Measurements from ENCODE around the gene TMEM121.
"Not testable (repeated sequence)": the region's sequence is repeated elsewhere in the genome, so short reads cannot be mapped to it uniquely, and the experiment has no call there.

Gene TMEM121

DNA sequence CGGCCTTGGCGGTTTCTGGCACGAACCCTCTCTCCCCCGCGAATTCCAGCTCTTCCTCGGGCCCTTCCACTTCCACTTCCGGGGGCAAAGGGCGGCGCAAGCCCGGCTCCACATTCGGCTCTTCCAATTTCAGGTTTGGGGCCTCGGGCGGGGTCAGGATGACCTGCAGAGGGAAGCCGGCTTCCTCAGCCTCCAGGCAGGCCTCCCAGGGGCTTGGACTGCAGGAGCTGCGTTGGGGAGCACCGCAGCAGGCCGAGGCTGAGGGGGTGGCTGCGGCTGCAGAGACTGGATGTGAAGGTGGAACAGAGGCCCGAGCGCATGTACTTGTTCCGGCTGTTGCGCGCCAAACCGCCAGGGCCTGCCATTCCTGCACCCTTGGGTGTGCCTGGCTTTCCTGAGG, 20.7 kb downstream of the TMEM121 start:
- DNase-seq = not testable (repeated sequence)

- no peak for DNase-seq
Measured at GRCh38 chr14:105547741-105548169, 21.4 kb downstream of the TMEM121 start.

DNA sequence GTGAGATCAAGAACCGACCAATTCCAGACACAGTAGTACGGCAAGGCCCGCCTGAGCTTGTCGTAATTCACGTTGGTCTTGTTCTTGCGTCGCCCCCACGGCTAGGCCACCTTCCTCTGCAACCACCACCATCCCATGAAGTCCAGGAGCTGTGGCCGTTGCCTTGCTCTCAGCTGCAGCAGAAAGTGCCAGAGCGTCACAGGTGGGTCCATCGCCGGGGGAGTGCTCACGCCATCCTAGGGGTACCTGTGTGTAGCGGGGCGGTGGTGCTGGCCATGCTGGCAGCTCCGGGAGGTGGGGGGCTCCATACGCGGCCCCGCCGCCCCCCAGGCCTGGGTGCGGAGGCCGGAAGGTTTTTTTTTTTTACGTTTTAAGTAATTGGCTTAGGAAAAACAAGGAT, 23.1 kb downstream of the TMEM121 start:
- no peak for DNase-seq

GRCh38 chr14:105554022-105554421, 27.6 kb downstream of the TMEM121 start:
- DNase-seq = no peak

- DNase-seq = no peak
Measured at GRCh38 chr14:105554523-105554922, 28.1 kb downstream of the TMEM121 start.

- not testable (repeated sequence) for DNase-seq
Measured at GRCh38 chr14:105557671-105558070, 31.3 kb downstream of the TMEM121 start.

GRCh38 chr14:105558449-105559154, 32.2 kb downstream of the TMEM121 start:
- not testable (repeated sequence) for DNase-seq

- not testable (repeated sequence) for DNase-seq
Measured at GRCh38 chr14:105559384-105560047, 33.1 kb downstream of the TMEM121 start.

DNA sequence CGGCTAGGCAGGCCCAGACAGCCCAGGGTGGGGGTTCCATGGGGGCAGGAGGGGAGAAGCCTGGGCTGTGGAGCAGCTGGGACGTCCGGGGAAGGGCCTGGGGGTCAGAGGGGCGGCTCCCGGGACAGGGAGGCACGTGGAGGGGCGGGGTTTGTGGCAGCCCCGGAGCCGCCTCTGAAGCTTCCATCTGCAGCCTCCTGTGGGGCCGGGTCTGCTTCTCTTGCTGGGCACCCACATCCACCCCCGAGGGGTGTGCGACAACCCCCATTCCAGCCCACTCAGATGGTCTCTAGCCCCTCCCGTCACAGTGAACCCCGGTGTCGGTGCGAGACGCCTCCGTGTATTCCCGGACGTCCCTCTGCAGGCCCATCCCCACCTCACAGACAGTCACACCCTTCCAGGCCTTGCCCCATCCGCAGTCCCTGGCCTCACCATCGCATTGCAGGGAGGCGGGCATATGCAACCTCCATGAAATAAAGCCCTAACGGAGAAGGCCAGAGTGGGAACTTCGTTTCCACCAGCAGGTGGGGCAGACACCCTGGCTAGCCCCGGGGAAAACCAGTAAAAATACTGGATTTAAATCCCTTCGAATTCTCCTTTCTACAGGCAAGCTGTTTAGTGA, 33.8 kb downstream of the TMEM121 start:
- DNase-seq = not testable (repeated sequence)

DNA sequence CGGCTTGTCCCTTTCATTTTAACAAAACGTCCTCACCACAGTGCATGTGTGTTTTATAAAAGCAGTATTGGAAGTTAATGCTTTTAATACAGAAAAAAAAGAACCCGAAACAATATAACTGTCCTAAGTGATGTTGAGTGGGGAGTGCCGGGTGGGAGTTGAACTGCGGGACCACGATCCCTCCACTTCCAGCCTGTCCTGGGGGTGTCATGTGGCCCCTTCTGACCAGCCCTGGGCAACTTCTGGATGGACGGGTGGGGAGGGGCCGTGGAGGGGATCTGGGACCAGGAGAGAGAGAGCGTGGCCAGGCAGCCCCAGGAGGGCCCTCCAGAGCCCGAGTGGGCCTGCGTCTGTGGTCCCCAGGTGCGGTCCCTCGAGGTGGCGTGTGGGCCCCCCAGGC, 35.0 kb downstream of the TMEM121 start:
- DNase-seq = not testable (repeated sequence)

DNA sequence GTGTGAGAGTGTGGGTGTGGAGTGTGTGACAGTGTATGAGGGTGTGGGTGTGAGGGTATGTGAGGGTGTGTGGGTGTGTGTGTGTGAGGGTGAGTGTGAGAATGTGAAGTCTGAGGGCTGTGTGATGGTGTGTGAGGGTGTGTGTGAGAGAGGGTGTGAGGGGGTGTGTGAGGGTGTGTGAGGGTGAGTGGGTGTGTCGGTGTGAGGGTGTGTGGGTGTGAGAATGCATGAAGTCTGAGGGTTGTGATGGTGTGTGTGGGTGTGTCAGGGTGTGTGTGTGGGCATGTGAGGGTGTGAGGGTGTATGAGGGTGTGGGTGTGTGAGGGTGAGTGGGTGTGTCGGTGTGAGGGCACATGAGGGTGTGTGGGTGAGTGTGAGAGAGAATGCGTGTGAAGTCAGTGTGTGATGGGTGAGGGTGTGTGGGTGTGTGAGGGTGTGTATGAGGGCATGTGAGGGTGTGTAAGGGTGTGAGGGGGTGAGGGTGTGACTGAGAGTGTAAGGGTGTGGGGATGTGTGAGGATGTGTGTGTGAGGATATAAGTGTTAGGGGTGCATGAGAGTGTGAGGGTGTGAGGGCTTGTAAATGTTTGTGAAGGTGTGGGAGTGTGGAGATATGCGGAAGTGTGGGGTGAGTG, 36.4 kb downstream of the TMEM121 start:
- DNase-seq = no peak

DNA sequence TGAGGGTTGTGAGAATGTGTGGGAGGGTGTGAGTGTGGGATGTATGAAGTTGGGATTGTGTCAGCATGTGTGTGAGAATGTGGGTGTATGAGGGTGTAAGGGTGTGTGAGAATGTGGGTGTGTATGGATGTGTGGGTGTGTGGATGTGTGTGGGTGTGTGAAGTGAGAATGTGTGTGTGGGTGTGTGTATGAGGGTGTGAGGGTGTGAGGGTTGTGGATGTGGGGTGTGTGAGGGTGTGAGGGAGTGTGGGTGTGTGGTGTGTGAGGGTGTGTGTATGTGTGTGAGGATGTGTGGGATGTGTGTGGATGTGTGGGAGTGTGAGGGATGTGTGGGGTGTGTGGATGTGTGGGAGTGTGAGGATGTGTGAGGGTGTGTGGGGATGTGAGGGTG, 37.0 kb downstream of the TMEM121 start:
- DNase-seq = no peak

- DNase-seq = not testable (repeated sequence)
Measured at GRCh38 chr14:105564536-105564935, 38.2 kb downstream of the TMEM121 start.

DNA sequence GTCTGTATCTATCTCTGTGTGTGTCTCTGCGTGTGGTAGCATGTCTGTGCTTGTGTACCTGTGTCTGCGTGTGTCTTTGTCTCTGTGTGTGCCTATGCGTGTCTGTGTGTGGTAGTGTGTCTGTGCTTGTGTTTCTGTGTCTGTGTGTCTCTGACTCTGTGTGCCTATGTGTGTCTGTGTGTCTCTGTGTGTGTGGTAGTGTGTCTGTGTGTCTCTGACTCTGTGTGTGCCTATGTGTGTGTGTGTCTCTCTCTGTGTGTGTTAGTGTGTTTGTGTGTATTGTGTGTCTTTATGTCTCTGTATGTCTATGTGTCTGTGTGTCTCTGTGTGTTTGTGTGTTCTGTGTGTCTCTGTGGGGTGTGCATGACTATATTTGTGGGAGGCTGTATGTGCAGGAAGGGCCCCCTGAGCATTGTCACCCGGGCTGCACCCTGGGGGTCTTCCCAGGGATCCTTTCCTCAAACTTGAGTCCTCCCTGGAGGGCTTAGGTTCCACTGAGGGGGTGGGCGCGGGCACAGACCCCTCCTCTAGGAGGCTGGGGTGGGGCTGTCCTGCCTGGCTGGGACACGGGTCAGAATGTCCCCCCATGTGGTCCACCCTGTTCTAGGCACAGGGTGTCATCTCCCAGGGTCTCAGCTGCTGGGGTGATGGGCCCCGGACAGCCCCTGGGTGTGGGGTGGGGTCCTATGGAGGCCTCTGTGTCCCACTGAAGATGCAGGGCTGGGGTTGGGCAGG, 39.0 kb downstream of the TMEM121 start:
- DNase-seq = not testable (repeated sequence)

- not testable (repeated sequence) for DNase-seq
Measured at GRCh38 chr14:105566248-105567163, 40.1 kb downstream of the TMEM121 start.

GRCh38 chr14:105567164-105568103, 41.1 kb downstream of the TMEM121 start:
- not testable (repeated sequence) for DNase-seq

GRCh38 chr14:105568140-105568843, 41.9 kb downstream of the TMEM121 start:
- not testable (repeated sequence) for DNase-seq

DNA sequence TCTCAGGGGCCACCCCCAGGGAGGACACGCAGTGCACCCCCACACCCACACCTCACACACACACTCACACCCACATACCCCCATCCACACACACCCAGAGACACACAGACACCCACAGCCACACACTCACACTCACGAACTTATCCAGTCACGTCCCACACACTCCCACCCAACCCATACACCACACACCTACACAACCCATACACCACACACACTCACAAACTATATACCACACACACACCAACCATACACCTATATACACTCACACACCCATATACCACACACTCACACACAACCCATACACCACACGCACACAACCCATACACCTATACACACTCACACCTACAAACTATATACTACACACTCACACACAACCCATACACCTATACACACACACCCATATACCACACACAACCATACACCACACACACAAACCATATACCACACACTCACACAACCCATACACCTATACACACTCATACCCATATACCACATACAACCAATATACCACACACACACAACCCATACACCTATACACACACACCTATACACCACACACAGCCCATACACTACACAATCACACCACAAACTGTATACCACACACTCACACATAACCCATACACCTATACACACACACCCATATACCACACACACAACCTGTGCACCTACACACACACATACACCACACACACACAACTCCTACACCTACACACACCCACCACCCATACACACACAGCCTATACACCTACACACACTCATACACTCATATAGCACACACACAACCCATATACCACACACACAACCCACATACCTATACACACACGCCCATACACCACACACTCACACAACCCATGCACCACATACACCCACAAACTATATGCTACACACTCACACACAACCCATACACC, 42.7 kb downstream of the TMEM121 start:
- DNase-seq = no peak

- DNase-seq = no peak
Measured at GRCh38 chr14:105570482-105570881, 44.1 kb downstream of the TMEM121 start.
